Peyer's patch (tissue), 4 donors: ENCODE measurements around the gene CLEC18B.
"Not testable (repeated sequence)": the region's sequence is repeated elsewhere in the genome, so short reads cannot be mapped to it uniquely, and the experiment has no call there.

ENCODE experiments used
- CTCF ChIP-seq, 6 experiments: fragments of 450-650 bp in 4 of 6; fragments of 200-600 bp in 2 of 6; sonication (generic) in 1 of 6; IDR thresholded peaks; one replicate each; pipeline ENCODE4 v1.5.1; 2017 to 2019; ENCODE audit warnings: antibody characterized with exemption in 6 of 6, mild to moderate bottlenecking in 3 of 6, moderate library complexity in 1 of 6
- POLR2A ChIP-seq, 2 donors: fragments of 450-650 bp; IDR thresholded peaks; one replicate each; pipeline ENCODE4 v1.5.1; 2017; ENCODE audit warnings: antibody characterized with exemption in 2 of 2, mild to moderate bottlenecking in 2 of 2, moderate library complexity in 2 of 2

- TF ChIP-seq CTCF, POLR2A (IDR thresholded peaks at IDR 0.05): not testable (repeated sequence)
Observed at GRCh38 chr16:74367469-74368001, 53.7 kb downstream of the CLEC18B start.
